Spinal cord (tissue), 10 donors: ENCODE measurements around the gene MAPKAPK5. TPM values are rescaled to one million over a fixed set of nuclear protein-coding genes. Genes with fewer than 3 reads are reported as not detected.
A peak's percentile ranks its signal among the peaks of the same experiment; 100 is the strongest.

ENCODE experiments used
- DNase-seq, 6 donors: peaks; one replicate each; pipeline versions ENCODE4 v3.0.0 to v3.0.0-alpha.2; 2013 to 2015; ENCODE audit warnings: low spot score in 6 of 6, low read depth in 4 of 6
- H3K27ac ChIP-seq: one replicate; pipeline ENCODE4 v1.5.1; 2013; ENCODE audit warnings: low read depth, low read length, control low read depth
- H3K27me3 ChIP-seq: one replicate; pipeline ENCODE4 v1.6.1; 2013; ENCODE audit warnings: low read length; ENCODE audit not compliant: control insufficient read depth, insufficient read depth
- H3K36me3 ChIP-seq: one replicate; pipeline ENCODE4 v1.6.1; 2013; ENCODE audit warnings: low read length; ENCODE audit not compliant: control insufficient read depth, insufficient read depth
- H3K4me1 ChIP-seq: one replicate; pipeline ENCODE4 v1.6.1; 2013; ENCODE audit warnings: low read length; ENCODE audit not compliant: control insufficient read depth, insufficient read depth
- H3K4me3 ChIP-seq: one replicate; pipeline ENCODE4 v1.5.1; 2013; ENCODE audit warnings: low read depth, low read length, control low read depth
- H3K9me3 ChIP-seq: one replicate; pipeline ENCODE4 v1.6.1; 2013; ENCODE audit warnings: low read length; ENCODE audit not compliant: control insufficient read depth, insufficient read depth
- WGBS: methylation state at CpG from one replicate; pipeline ENCODE4 v1.1.5; 2013; ENCODE audit warnings: missing lambda C conversion rate; ENCODE audit not compliant: insufficient coverage; 5-methylcytosine and 5-hydroxymethylcytosine counted together
- long read RNA-seq, 4 donors: transcript quantifications; one replicate each; lab custom pipeline, GENCODE V29; 2026
- polyA plus RNA-seq, 2 donors: library from polyadenylated mRNA; unstranded; fragments of 120-200 nt; gene quantifications; one replicate each; pipeline ENCODE4 v1.2.1, GENCODE V29; 2013; ENCODE audit not compliant: insufficient read length in 2 of 2
- total RNA-seq, 2 donors: library from RNA; depleted of rRNA in 1 of 2; stranded (reverse); fragments of 120-200 nt in 1 of 2; fragments of >200 nt in 1 of 2; gene quantifications; one replicate each; pipeline versions ENCODE4 v1.2.3 to v1.2.4, GENCODE V29; 2013 to 2014
- donor health status: healthy.

The MAPKAPK5 gene
- 10 to 100 TPM; 39.1 to 54.8 TPM for total RNA-seq
- 10 to 100 TPM; 44.8 to 50.7 TPM for polyA plus RNA-seq
- long read RNA-seq, donor 1, full-length matches to known transcripts = 5 of 5 reads
- long read RNA-seq, donor 1, partial matches to known transcripts = 0 of 5 reads
- long read RNA-seq, donor 1, other reads (novel, unspliced or antisense) = 0 of 5 reads
- long read RNA-seq, donor 2, partial matches to known transcripts = 0 of 1 reads
- long read RNA-seq, donor 2, other reads (novel, unspliced or antisense) = 0 of 1 reads
- long read RNA-seq, donor 3, full-length matches to known transcripts = 3 of 3 reads
- long read RNA-seq, donor 3, partial matches to known transcripts = 0 of 3 reads
- long read RNA-seq, donor 3, other reads (novel, unspliced or antisense) = 0 of 3 reads
- long read RNA-seq, donor 4, full-length matches to known transcripts = 7 of 24 reads
- long read RNA-seq, donor 4, partial matches to known transcripts = 17 of 24 reads
- long read RNA-seq, donor 4, other reads (novel, unspliced or antisense) = 0 of 24 reads

- H3K4me1 ChIP-seq = peaks cover 23% of the 10 kb centered on the region
- DNase-seq = peak; percentile 88 to 98 (median 92)
- WGBS = under 1% methylated on average over 83 of the region's 84 CpGs
Measured at GRCh38 chr12:111841750-111842555, at the start of gene MAPKAPK5. TSS of gene MAPKAPK5 (plus strand) at chr12:111842228. CDS start at chr12:111842734, 506 bp downstream.

GRCh38 chr12:111792856-111793235 is 49.2 kb upstream of the MAPKAPK5 start:
- H3K27me3 ChIP-seq = no peaks in the 10 kb centered on the region
- H3K4me1 ChIP-seq = no peaks in the 10 kb centered on the region
- no peak overlapping the region for H3K4me3 ChIP-seq
- H3K27ac ChIP-seq = no peak overlapping the region
- peaks cover 75% of the 10 kb centered on the region for H3K36me3 ChIP-seq
- DNase-seq = no peak
- H3K9me3 ChIP-seq = no peaks in the 10 kb centered on the region
- WGBS = no CpG with 5 or more reads among the region's 3 CpGs

More at GRCh38 chr12:111841750-111842555, at the start of gene MAPKAPK5:
- no peaks in the 10 kb centered on the region for H3K9me3 ChIP-seq
- peaks cover 9% of the 10 kb centered on the region for H3K36me3 ChIP-seq
- peak within 1 kb of the TSS; percentile 76 for H3K4me3 ChIP-seq
- H3K27me3 ChIP-seq = no peaks in the 10 kb centered on the region
- H3K27ac ChIP-seq = peak within 1 kb of the TSS; percentile 72

- Histone ChIP-seq H3K27ac (no peak overlapping the region), H3K4me3 (no peak overlapping the region), H3K36me3 (peaks cover 65% of the 10 kb centered on the region), H3K9me3 (no peaks in the 10 kb centered on the region), H3K4me1 (no peaks in the 10 kb centered on the region), H3K27me3 (no peaks in the 10 kb centered on the region)
- no peak for DNase-seq
- 94% methylated on average over 4 of the region's 4 CpGs for WGBS
Measured at GRCh38 chr12:111798182-111798581, 43.8 kb upstream of the MAPKAPK5 start.

GRCh38 chr12:111799758-111800157 is 42.3 kb upstream of the MAPKAPK5 start:
- DNase-seq = no peak
- Histone ChIP-seq H3K27me3 (no peaks in the 10 kb centered on the region), H3K9me3 (no peaks in the 10 kb centered on the region), H3K27ac (no peak overlapping the region), H3K4me1 (no peaks in the 10 kb centered on the region), H3K36me3 (peaks cover 66% of the 10 kb centered on the region), H3K4me3 (no peak overlapping the region)
- 100% methylated on average over 9 of the region's 9 CpGs for WGBS

GRCh38 chr12:111803038-111803626 is 38.9 kb upstream of the MAPKAPK5 start:
- H3K9me3 ChIP-seq = no peaks in the 10 kb centered on the region
- peaks cover 62% of the 10 kb centered on the region for H3K36me3 ChIP-seq
- H3K4me1 ChIP-seq = no peaks in the 10 kb centered on the region
- no peak for DNase-seq
- WGBS = 50% methylated on average over 2 of the region's 6 CpGs
- no peaks in the 10 kb centered on the region for H3K27me3 ChIP-seq
- H3K4me3 ChIP-seq = no peak overlapping the region
- no peak overlapping the region for H3K27ac ChIP-seq

- 96% methylated on average over 8 of the region's 8 CpGs for WGBS
- Histone ChIP-seq H3K27ac (no peak overlapping the region), H3K4me3 (no peak overlapping the region), H3K36me3 (peaks cover 64% of the 10 kb centered on the region), H3K9me3 (no peaks in the 10 kb centered on the region), H3K27me3 (no peaks in the 10 kb centered on the region), H3K4me1 (no peaks in the 10 kb centered on the region)
- DNase-seq = no peak
Measured at GRCh38 chr12:111803851-111804250, 38.2 kb upstream of the MAPKAPK5 start.

GRCh38 chr12:111806304-111806703 is 35.7 kb upstream of the MAPKAPK5 start:
- Histone ChIP-seq H3K4me1 (no peaks in the 10 kb centered on the region), H3K36me3 (peaks cover 66% of the 10 kb centered on the region), H3K4me3 (no peak overlapping the region), H3K27me3 (no peaks in the 10 kb centered on the region), H3K9me3 (no peaks in the 10 kb centered on the region), H3K27ac (no peak overlapping the region)
- no peak for DNase-seq
- 100% methylated on average over 3 of the region's 4 CpGs for WGBS

GRCh38 chr12:111807232-111807631 is 34.8 kb upstream of the MAPKAPK5 start:
- no peak for DNase-seq
- Histone ChIP-seq H3K4me3 (no peak overlapping the region), H3K27ac (no peak overlapping the region), H3K27me3 (no peaks in the 10 kb centered on the region), H3K4me1 (no peaks in the 10 kb centered on the region), H3K9me3 (no peaks in the 10 kb centered on the region), H3K36me3 (peaks cover 60% of the 10 kb centered on the region)
- 87% methylated on average over 6 of the region's 7 CpGs for WGBS

GRCh38 chr12:111812881-111813741 is 28.9 kb upstream of the MAPKAPK5 start:
- 11% methylated on average over 4 of the region's 13 CpGs for WGBS

More at GRCh38 chr12:111812881-111813741, 28.9 kb upstream of the MAPKAPK5 start:
- Histone ChIP-seq H3K36me3 (peaks cover 28% of the 10 kb centered on the region), H3K9me3 (no peaks in the 10 kb centered on the region), H3K4me3 (no peak overlapping the region), H3K27me3 (no peaks in the 10 kb centered on the region), H3K4me1 (no peaks in the 10 kb centered on the region), H3K27ac (no peak overlapping the region)
- DNase-seq = peak; percentile 28 to 91 (median 64)
